ENCODE data around the gene RFX2.

DNA sequence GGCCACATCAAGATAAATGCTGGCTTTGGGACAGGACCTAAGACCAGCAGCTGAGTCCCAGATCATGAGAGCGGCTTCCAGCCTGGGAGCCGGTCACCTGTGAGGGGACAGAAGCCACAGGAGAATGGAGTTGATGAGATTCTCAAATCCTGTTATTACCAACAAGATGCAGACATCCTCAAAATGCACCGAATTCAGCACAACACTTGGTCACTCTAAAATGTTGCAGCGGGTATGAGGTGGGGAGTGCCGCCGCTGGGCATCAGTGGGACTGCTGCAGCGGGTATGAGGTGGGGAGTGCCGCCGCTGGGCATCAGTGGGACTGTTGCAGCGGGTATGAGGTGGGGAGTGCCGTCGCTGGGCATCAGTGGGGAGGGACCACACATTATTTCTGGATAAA lies 153.6 kb downstream of the RFX2 start:
- TF ChIP-seq, protein P1, sequence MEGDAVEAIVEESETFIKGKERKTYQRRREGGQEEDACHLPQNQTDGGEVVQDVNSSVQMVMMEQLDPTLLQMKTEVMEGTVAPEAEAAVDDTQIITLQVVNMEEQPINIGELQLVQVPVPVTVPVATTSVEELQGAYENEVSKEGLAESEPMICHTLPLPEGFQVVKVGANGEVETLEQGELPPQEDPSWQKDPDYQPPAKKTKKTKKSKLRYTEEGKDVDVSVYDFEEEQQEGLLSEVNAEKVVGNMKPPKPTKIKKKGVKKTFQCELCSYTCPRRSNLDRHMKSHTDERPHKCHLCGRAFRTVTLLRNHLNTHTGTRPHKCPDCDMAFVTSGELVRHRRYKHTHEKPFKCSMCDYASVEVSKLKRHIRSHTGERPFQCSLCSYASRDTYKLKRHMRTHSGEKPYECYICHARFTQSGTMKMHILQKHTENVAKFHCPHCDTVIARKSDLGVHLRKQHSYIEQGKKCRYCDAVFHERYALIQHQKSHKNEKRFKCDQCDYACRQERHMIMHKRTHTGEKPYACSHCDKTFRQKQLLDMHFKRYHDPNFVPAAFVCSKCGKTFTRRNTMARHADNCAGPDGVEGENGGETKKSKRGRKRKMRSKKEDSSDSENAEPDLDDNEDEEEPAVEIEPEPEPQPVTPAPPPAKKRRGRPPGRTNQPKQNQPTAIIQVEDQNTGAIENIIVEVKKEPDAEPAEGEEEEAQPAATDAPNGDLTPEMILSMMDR (IDR thresholded peaks at IDR 0.05): no peak
- TF ChIP-seq EZH2 (IDR thresholded peaks at IDR 0.05): no peak
